Choroid plexus epithelial cell (primary cell): ENCODE measurements around the gene CCDC17.

Experiments
- DNase-seq: peaks from one replicate; pipeline ENCODE4 v3.0.0-alpha.2; 2010; ENCODE audit warnings: low read depth
- H3K4me3 ChIP-seq: 2 replicates; pipeline ENCODE4 v1.5.1; 2011; ENCODE audit warnings: low read depth, mild to moderate bottlenecking, control low read depth, low read length, moderate library complexity
- CTCF ChIP-seq: conservative IDR thresholded peaks from 2 replicates; pipeline ENCODE4 v1.5.1; 2011; ENCODE audit warnings: low read depth, mild to moderate bottlenecking, control low read depth, inconsistent platforms, low read length, moderate library complexity

CCDC17 gene

GRCh38 chr1:45594412-45594811 is 29.4 kb downstream of the CCDC17 start:
- no peak for DNase-seq
- TF ChIP-seq CTCF, result no peak
- no peak overlapping the region for H3K4me3 ChIP-seq

GRCh38 chr1:45589861-45590260 is 34.0 kb downstream of the CCDC17 start:
- no peak for DNase-seq
- no peak overlapping the region for H3K4me3 ChIP-seq
- TF ChIP-seq CTCF, result no peak

GRCh38 chr1:45586769-45587168 is 37.1 kb downstream of the CCDC17 start:
- DNase-seq, result no peak
- no peak overlapping the region for H3K4me3 ChIP-seq
- TF ChIP-seq CTCF, result no peak

- H3K4me3 ChIP-seq, result peak overlapping the region; percentile 100
- DNase-seq, result no peak
- TF ChIP-seq CTCF, result no peak
These were observed 38.3 kb downstream of the CCDC17 start for GRCh38 chr1:45585496-45586075.

- DNase-seq, result no peak
- TF ChIP-seq CTCF, result peak; percentile 20
- peak overlapping the region; percentile 100 for H3K4me3 ChIP-seq
These were observed 38.8 kb downstream of the CCDC17 start for GRCh38 chr1:45585110-45585426.

GRCh38 chr1:45584351-45585109 is 39.3 kb downstream of the CCDC17 start:
- no peak for TF ChIP-seq CTCF
- H3K4me3 ChIP-seq, result peak overlapping the region; percentile 100
- peak; percentile 93 for DNase-seq
